Activated naive CD4-positive, alpha-beta T cell treated with anti-CD3 and anti-CD28 coated beads for 36 hours (primary cell): Measurements from ENCODE around the gene USP32. TPM values are rescaled to one million over a fixed set of nuclear protein-coding genes. Genes with fewer than 3 reads are reported as not detected.
A peak's percentile ranks its signal among the peaks of the same experiment; 100 is the strongest.

Experiments
- CTCF ChIA-PET: fragments of 350-600 bp; sonication (Branson Sonifier 250); formaldehyde crosslinking; loops from one replicate; lab custom pipeline; 2021; ENCODE audit warnings: antibody characterized with exemption; lab: Charles Lee
- DNase-seq: peaks from one replicate; pipeline ENCODE4 v3.0.0-alpha.2; 2020
- H3K27ac Mint-ChIP-seq: one replicate; pipeline ENCODE4 v1.8.0; 2021; ENCODE audit warnings: mild to moderate bottlenecking, mixed read lengths
- H3K27me3 Mint-ChIP-seq: one replicate; pipeline ENCODE4 v1.8.0; 2021; ENCODE audit warnings: low read depth, mixed read lengths
- H3K36me3 Mint-ChIP-seq: one replicate; pipeline ENCODE4 v1.8.0; 2021; ENCODE audit warnings: low read depth, mixed read lengths
- H3K4me1 Mint-ChIP-seq: one replicate; pipeline ENCODE4 v1.8.0; 2021; ENCODE audit warnings: low read depth, mixed read lengths
- H3K4me3 Mint-ChIP-seq: one replicate; pipeline ENCODE4 v1.8.0; 2021; ENCODE audit warnings: mild to moderate bottlenecking, moderate library complexity, mixed read lengths
- H3K9me3 Mint-ChIP-seq: one replicate; pipeline ENCODE4 v1.8.0; 2021; ENCODE audit warnings: mixed read lengths
- intact Hi-C: fragments of 100-400 bp; cut with micrococcal nuclease; formaldehyde crosslinking; loops from one replicate; pipeline ENCODE4 v1.15.1; 2023
- total RNA-seq, 2 experiments: library from RNA; stranded (reverse); gene quantifications; one replicate each; pipeline ENCODE4 v1.2.3, GENCODE V29; 2021

USP32 gene
- total RNA-seq, 2 experiments from 2014 or later = 27.6 to 28.9 TPM

DNA sequence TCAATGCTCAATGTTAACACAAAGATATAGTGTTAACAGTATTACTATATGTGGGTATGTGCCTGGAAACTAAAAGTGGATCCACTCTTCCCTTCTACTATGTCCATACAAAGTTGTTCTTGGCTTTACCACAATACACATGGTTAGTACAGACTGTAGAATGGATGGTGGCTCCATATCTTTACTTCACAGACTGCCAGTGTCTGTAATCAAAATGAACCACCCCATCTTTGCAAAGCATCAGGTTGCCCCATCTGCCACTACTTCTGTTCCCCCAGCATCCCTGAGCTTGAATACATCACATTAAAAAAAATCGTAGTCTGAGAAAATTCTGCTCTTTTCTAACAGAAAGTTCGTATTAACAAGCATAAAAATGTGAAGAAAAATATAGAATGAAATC is 30.0 kb downstream of the USP32 start:
- CTCF ChIA-PET = no interaction called here
- DNase-seq = no peak
- no peaks in the 10 kb centered on the region for H3K36me3 Mint-ChIP-seq
- H3K9me3 Mint-ChIP-seq = no peaks in the 10 kb centered on the region
- no peaks in the 10 kb centered on the region for H3K27me3 Mint-ChIP-seq
- intact Hi-C loops = no loop called here
- H3K4me3 Mint-ChIP-seq = no peak overlapping the region
- H3K4me1 Mint-ChIP-seq = peaks cover 9% of the 10 kb centered on the region
- H3K27ac Mint-ChIP-seq = no peak overlapping the region

GRCh38 chr17:60359415-60359814 is 32.5 kb downstream of the USP32 start:
- no peaks in the 10 kb centered on the region for H3K36me3 Mint-ChIP-seq
- no peak overlapping the region for H3K27ac Mint-ChIP-seq
- intact Hi-C loops = loop anchor here (5.0 kb wide), 1 partner anchor 168 kb away; the partner anchor contains the start of gene APPBP2
- no peak overlapping the region for H3K4me3 Mint-ChIP-seq
- H3K27me3 Mint-ChIP-seq = no peaks in the 10 kb centered on the region
- H3K4me1 Mint-ChIP-seq = peaks cover 33% of the 10 kb centered on the region
- no peak for DNase-seq
- no peaks in the 10 kb centered on the region for H3K9me3 Mint-ChIP-seq
- CTCF ChIA-PET = no interaction called here

GRCh38 chr17:60358606-60359225 is 33.2 kb downstream of the USP32 start:
- intact Hi-C loops = loop anchor here (5.0 kb wide), 1 partner anchor 169 kb away; the partner anchor contains the start of gene APPBP2
- H3K27ac Mint-ChIP-seq = no peak overlapping the region
- no peaks in the 10 kb centered on the region for H3K36me3 Mint-ChIP-seq
- H3K9me3 Mint-ChIP-seq = no peaks in the 10 kb centered on the region
- DNase-seq = no peak
- no peaks in the 10 kb centered on the region for H3K27me3 Mint-ChIP-seq
- peaks cover 36% of the 10 kb centered on the region for H3K4me1 Mint-ChIP-seq
- CTCF ChIA-PET = no interaction called here
- no peak overlapping the region for H3K4me3 Mint-ChIP-seq

DNA sequence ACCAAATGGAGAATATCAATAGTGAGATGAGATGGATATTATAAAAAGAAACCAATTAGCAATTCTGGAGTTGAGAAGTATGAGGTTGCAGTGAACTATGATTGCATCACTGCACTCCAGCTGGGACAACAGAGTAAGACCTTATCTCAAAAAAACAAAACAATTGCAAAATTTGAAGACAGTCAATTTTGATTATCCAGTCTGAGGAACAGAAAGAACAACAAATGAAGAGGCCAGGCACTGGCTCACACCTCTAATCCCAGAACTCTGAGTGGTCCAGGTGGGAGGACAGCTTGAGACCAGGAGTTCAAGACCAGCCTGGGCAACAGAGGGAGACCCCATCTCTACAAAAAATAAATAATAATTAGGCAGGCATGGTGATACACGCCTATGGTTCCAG is 35.0 kb downstream of the USP32 start:
- CTCF ChIA-PET = interaction anchor here (0.6 kb wide), 1 partner anchor 177 kb away, joined by 4 read pairs; no protein-coding TSS in a partner anchor
- Mint-ChIP-seq H3K27me3 (no peaks in the 10 kb centered on the region), H3K36me3 (no peaks in the 10 kb centered on the region), H3K4me1 (peaks cover 36% of the 10 kb centered on the region), H3K9me3 (no peaks in the 10 kb centered on the region), H3K4me3 (no peak overlapping the region), H3K27ac (no peak overlapping the region)
- intact Hi-C loops = loop anchor here (5.0 kb wide), 1 partner anchor 170 kb away; the partner anchor contains the start of gene APPBP2
- DNase-seq = peak; percentile 16

DNA sequence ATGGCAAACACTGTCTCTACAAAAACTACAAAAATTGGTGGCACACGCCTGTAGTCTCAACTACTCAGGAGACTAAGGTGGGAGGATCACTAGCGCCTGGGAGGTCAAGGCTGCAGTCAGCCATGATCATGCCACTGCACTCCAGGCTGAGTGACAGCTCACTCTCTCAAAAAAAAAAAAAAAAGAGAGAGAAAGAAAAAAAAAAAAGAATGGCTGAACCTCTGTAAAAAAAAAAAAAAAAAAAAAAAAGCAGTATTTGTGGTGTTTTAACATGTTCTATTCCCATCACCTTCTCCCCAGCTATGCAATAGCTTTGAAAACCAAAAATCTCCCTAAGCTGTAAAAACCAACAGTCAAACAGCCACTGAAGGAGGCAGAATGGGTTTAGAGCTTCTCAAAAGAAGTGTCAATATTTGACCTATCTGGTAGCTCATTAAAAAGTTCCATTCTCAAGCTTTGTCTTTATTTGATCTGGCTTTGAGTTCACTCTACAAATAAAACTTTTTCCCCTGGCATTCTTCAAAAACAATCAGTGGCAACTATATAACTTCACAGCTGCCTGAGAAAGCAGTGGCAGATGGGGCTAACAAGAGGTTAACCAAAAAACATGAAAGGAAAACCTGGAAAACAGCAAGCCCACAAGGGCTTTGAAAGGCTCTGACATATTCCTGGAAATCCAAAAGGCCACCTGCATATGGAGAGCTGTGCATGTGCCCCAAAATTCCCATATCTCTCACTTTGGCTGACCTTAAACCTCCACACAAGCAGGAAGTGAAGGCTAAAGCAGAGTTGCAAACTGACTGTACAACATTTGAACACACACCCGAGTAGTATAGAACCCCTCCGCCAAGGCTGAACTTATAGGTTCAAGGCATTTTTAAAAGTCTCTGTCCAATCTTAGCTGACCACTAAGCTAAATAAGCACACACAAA is 36.0 kb downstream of the USP32 start:
- peak overlapping the region; percentile 85 for H3K27ac Mint-ChIP-seq
- intact Hi-C loops = loop anchor here (1.0 to 5.0 kb wide), 2 partner anchors 36 to 171 kb away; partner anchors contain the start of genes APPBP2 and USP32
- no peaks in the 10 kb centered on the region for H3K9me3 Mint-ChIP-seq
- no peaks in the 10 kb centered on the region for H3K36me3 Mint-ChIP-seq
- CTCF ChIA-PET = interaction anchor here (0.6 kb wide), 1 partner anchor 285 kb away, joined by 3 read pairs; no protein-coding TSS in a partner anchor
- no peaks in the 10 kb centered on the region for H3K27me3 Mint-ChIP-seq
- peaks cover 36% of the 10 kb centered on the region for H3K4me1 Mint-ChIP-seq
- H3K4me3 Mint-ChIP-seq = no peak overlapping the region
- DNase-seq = no peak

GRCh38 chr17:60354223-60354622 is 37.7 kb downstream of the USP32 start:
- Mint-ChIP-seq H3K27ac (no peak overlapping the region), H3K4me3 (no peak overlapping the region), H3K27me3 (no peaks in the 10 kb centered on the region), H3K4me1 (peaks cover 36% of the 10 kb centered on the region), H3K9me3 (no peaks in the 10 kb centered on the region), H3K36me3 (no peaks in the 10 kb centered on the region)
- CTCF ChIA-PET = interaction anchor here (0.7 kb wide), 1 partner anchor 323 kb away, joined by 4 read pairs; no protein-coding TSS in a partner anchor
- no peak for DNase-seq
- intact Hi-C loops = no loop called here

- Mint-ChIP-seq H3K36me3 (no peaks in the 10 kb centered on the region), H3K4me1 (peaks cover 36% of the 10 kb centered on the region), H3K9me3 (no peaks in the 10 kb centered on the region), H3K27me3 (no peaks in the 10 kb centered on the region), H3K4me3 (no peak overlapping the region), H3K27ac (no peak overlapping the region)
- intact Hi-C loops = no loop called here
- CTCF ChIA-PET = no interaction called here
- DNase-seq = no peak
Observed at GRCh38 chr17:60353773-60354172, 38.2 kb downstream of the USP32 start.

- H3K27ac Mint-ChIP-seq = no peak overlapping the region
- no peak for DNase-seq
- no peaks in the 10 kb centered on the region for H3K9me3 Mint-ChIP-seq
- H3K4me3 Mint-ChIP-seq = no peak overlapping the region
- H3K27me3 Mint-ChIP-seq = no peaks in the 10 kb centered on the region
- CTCF ChIA-PET = no interaction called here
- H3K4me1 Mint-ChIP-seq = peaks cover 31% of the 10 kb centered on the region
- intact Hi-C loops = no loop called here
- H3K36me3 Mint-ChIP-seq = no peaks in the 10 kb centered on the region
Observed at GRCh38 chr17:60352569-60352968, 39.4 kb downstream of the USP32 start.

DNA sequence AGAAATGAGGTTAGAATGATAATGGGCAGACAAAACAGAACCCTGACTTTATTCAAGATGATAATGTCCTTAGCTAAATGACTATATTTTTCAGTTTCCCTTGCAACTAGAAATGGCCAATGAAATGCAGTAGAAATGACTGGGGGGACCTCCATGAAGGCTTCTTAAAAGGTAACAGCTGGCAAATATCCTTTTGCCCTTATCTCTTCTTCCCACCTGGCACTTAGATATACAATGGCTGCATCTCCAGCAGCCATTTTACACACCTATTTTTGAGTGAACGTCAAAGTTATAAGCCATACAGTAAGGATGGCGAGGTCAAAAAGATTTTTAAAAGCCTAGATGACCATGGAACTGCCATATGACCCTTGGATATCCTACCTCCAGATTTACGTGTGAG is 39.9 kb downstream of the USP32 start:
- H3K27me3 Mint-ChIP-seq = no peaks in the 10 kb centered on the region
- DNase-seq = no peak
- no peak overlapping the region for H3K27ac Mint-ChIP-seq
- H3K9me3 Mint-ChIP-seq = no peaks in the 10 kb centered on the region
- intact Hi-C loops = no loop called here
- peaks cover 29% of the 10 kb centered on the region for H3K4me1 Mint-ChIP-seq
- no peaks in the 10 kb centered on the region for H3K36me3 Mint-ChIP-seq
- no peak overlapping the region for H3K4me3 Mint-ChIP-seq
- CTCF ChIA-PET = interaction anchor here (0.6 kb wide), 1 partner anchor 8 kb away, joined by 3 read pairs; no protein-coding TSS in a partner anchor

- Mint-ChIP-seq H3K36me3 (peaks cover 3% of the 10 kb centered on the region), H3K27ac (no peak overlapping the region), H3K4me3 (no peak overlapping the region), H3K9me3 (no peaks in the 10 kb centered on the region), H3K4me1 (peaks cover 20% of the 10 kb centered on the region), H3K27me3 (no peaks in the 10 kb centered on the region)
- intact Hi-C loops = no loop called here
- DNase-seq = no peak
- CTCF ChIA-PET = interaction anchor here (0.6 kb wide), 2 partner anchors 9 to 976 kb away, joined by 3 to 5 read pairs; no protein-coding TSS in a partner anchor
Observed at GRCh38 chr17:60351012-60351695, 40.8 kb downstream of the USP32 start.

DNA sequence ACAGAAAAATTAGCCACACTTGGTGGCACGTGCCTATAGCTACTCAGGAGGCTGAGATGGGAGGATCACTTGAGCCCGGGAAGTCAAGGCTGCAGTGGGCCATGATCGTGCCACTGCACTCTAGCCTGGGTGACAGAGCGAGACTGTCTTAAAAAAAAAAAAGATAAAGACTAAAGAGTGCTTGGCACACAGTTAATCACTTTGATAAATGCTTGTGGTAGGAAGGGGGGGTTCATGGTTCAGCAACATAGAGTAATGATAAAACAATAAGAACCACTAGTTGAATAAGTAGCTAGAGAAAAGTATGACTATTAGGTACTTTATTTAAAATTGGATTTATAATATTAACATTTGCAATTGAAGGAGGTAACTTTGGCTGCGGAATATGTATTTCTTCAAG is 43.3 kb downstream of the USP32 start:
- Mint-ChIP-seq H3K36me3 (peaks cover 6% of the 10 kb centered on the region), H3K4me3 (no peak overlapping the region), H3K4me1 (no peaks in the 10 kb centered on the region), H3K27ac (no peak overlapping the region), H3K27me3 (no peaks in the 10 kb centered on the region), H3K9me3 (no peaks in the 10 kb centered on the region)
- DNase-seq = no peak
- CTCF ChIA-PET = interaction anchor here (0.6 to 0.7 kb wide), 2 partner anchors 221 to 262 kb away, joined by 3 to 5 read pairs; no protein-coding TSS in a partner anchor
- intact Hi-C loops = no loop called here

DNA sequence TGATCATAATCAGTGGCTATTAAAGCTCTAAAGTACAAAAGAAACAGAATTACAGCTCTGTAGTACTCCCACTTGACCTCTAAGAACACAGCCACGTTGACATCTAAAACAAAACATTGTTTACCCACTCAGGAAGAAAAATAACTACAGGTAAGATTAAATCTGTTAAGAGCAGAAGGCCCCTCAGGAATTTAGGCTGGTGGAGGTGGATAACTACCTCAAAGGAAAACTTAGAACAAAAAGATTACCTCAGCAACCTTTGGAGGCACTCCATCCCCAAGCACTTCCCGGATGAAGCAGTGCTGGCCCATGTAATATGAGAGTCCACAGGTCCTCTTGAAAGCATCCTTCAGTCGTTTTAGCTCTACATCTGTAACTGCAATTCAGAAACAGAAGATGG is 46.7 kb downstream of the USP32 start:
- H3K4me1 Mint-ChIP-seq = peaks cover 7% of the 10 kb centered on the region
- CTCF ChIA-PET = no interaction called here

More for the DNA sequence above, 46.7 kb downstream of the USP32 start:
- DNase-seq = no peak
- Mint-ChIP-seq H3K27me3 (no peaks in the 10 kb centered on the region), H3K9me3 (no peaks in the 10 kb centered on the region), H3K36me3 (peaks cover 29% of the 10 kb centered on the region), H3K4me3 (no peak overlapping the region), H3K27ac (no peak overlapping the region)
- intact Hi-C loops = no loop called here
